H1 (cell line): ENCODE data around the gene RTN4RL1.

Experiments used
- CBX5 ChIP-seq: fragments of 300-800, 300-1000 bp; sonication (generic); IDR thresholded peaks from 2 replicates; pipeline ENCODE4 v1.7.1; 2016; ENCODE audit warnings: antibody characterized with exemption, low read length, low read depth
- CBX8 ChIP-seq: fragments of 300-800, 300-1000 bp; sonication (generic); IDR thresholded peaks from 2 replicates; pipeline ENCODE4 v1.7.1; 2016; ENCODE audit warnings: low read depth, low read length, borderline replicate concordance
- CREB1 ChIP-seq: IDR thresholded peaks from 2 replicates; pipeline ENCODE4 v1.6.1; 2012; ENCODE audit warnings: inconsistent platforms
- CTCF ChIP-seq, 3 experiments: IDR thresholded peaks; 1 replicate in 2 of 3; 2 replicates in 1 of 3; pipeline versions ENCODE4 v1.5.1 to v1.6.1; 2011; ENCODE audit warnings: low read length in 3 of 3, mild to moderate bottlenecking in 3 of 3, inconsistent platforms in 2 of 3, low read depth in 1 of 3, moderate library complexity in 1 of 3; ENCODE audit not compliant: insufficient read depth in 1 of 3; ENCODE audit errors: control extremely low read depth in 1 of 3
- EGR1 ChIP-seq: IDR thresholded peaks from 2 replicates; pipeline ENCODE4 v1.6.1; 2011; ENCODE audit warnings: low read depth, low read length, borderline replicate concordance
- EP300 ChIP-seq, 2 experiments: IDR thresholded peaks; 1 replicate in 1 of 2; 2 replicates in 1 of 2; pipeline ENCODE4 v1.6.1; 2011 to 2012; ENCODE audit warnings: low read depth in 2 of 2, low read length in 2 of 2, mild to moderate bottlenecking in 2 of 2, borderline replicate concordance in 1 of 2, inconsistent platforms in 1 of 2, moderate library complexity in 1 of 2
- MAFK ChIP-seq: IDR thresholded peaks from 2 replicates; pipeline ENCODE4 v1.6.1; 2012; ENCODE audit warnings: low read depth, mild to moderate bottlenecking, improper control_type of control experiment, low read length
- POLR2A ChIP-seq, 2 experiments: IDR thresholded peaks; 1 replicate in 1 of 2; 2 replicates in 1 of 2; pipeline ENCODE4 v1.6.1; 2011; ENCODE audit warnings: low read depth in 2 of 2, low read length in 2 of 2, mild to moderate bottlenecking in 2 of 2; ENCODE audit errors: control extremely low read depth in 1 of 2
- POLR2AphosphoS5 ChIP-seq: IDR thresholded peaks from 2 replicates; pipeline ENCODE4 v1.6.1; 2011; ENCODE audit warnings: low read depth, low read length
- SP2 ChIP-seq: IDR thresholded peaks from 2 replicates; pipeline ENCODE4 v1.6.1; 2012; ENCODE audit warnings: mild to moderate bottlenecking, low read length, inconsistent platforms
- USF2 ChIP-seq: IDR thresholded peaks from 2 replicates; pipeline ENCODE4 v1.6.1; 2011; ENCODE audit warnings: low read length, improper control_type of control experiment
- TF ChIP-seq, protein P1 (sequence below): IDR thresholded peaks from 2 replicates; pipeline ENCODE4 v1.6.1; 2011; ENCODE audit warnings: low read depth, mild to moderate bottlenecking, low read length; ENCODE audit not compliant: insufficient read depth

GRCh38 chr17:1947743-1948516 is 77.2 kb downstream of the RTN4RL1 start:
- TF ChIP-seq CTCF (IDR thresholded peaks at IDR 0.05; ENCODE audit: control extremely low read depth in 1 of 3, insufficient read depth in 1 of 3, low read depth in 1 of 3, low read length in 3 of 3), result no peak
- TF ChIP-seq, protein P1, sequence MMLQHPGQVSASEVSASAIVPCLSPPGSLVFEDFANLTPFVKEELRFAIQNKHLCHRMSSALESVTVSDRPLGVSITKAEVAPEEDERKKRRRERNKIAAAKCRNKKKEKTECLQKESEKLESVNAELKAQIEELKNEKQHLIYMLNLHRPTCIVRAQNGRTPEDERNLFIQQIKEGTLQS, result no peak
- TF ChIP-seq USF2, result no peak
- no peak for TF ChIP-seq POLR2A (IDR thresholded peaks at IDR 0.05; ENCODE audit: control extremely low read depth in 1 of 2, low read depth in 2 of 2, low read length in 2 of 2)
- TF ChIP-seq EGR1, result no peak
- no peak for TF ChIP-seq CBX8
- TF ChIP-seq MAFK, result no peak
- no peak for TF ChIP-seq SP2
- TF ChIP-seq EP300 (IDR thresholded peaks at IDR 0.05; ENCODE audit: borderline replicate concordance in 1 of 2, low read depth in 2 of 2, low read length in 2 of 2), result no peak
- TF ChIP-seq CREB1, result no peak
- no peak for TF ChIP-seq CBX5
- no peak for TF ChIP-seq POLR2AphosphoS5
